Body of pancreas (tissue), 4 donors: ENCODE data around the gene RNF31. TPM values are rescaled to one million over a fixed set of nuclear protein-coding genes. Genes with fewer than 3 reads are reported as not detected.

ENCODE experiments used
- ATAC-seq: fragments of 150-250 bp; one replicate; pipeline ENCODE4 v1.9.1; 2016
- DNase-seq, 4 donors: peaks; one replicate each; pipeline ENCODE4 v3.0.0-alpha.2; 2019
- H3K27ac ChIP-seq, 4 donors: fragments of 200-600 bp; sonication (generic); 1 replicate in 3 of 4; 2 replicates in 1 of 4; pipeline versions ENCODE4 v1.5.1 to v1.6.1; 2016 to 2019; ENCODE audit warnings: mild to moderate bottlenecking in 1 of 4, mixed read lengths in 1 of 4, moderate library complexity in 1 of 4
- H3K27me3 ChIP-seq, 2 donors: fragments of 200-600 bp; sonication (generic); one replicate each; pipeline ENCODE4 v1.6.0; 2016; ENCODE audit warnings: mild to moderate bottlenecking in 1 of 2
- H3K36me3 ChIP-seq, 2 donors: fragments of 200-600 bp; sonication (generic); replicated peaks in 1 of 2; 2 replicates each; pipeline ENCODE4 v1.5.1; 2016; ENCODE audit warnings: low read depth in 2 of 2; ENCODE audit not compliant: insufficient read depth in 1 of 2
- H3K4me1 ChIP-seq: fragments of 200-600 bp; sonication (generic); one replicate; pipeline ENCODE4 v1.6.0; 2016
- H3K4me3 ChIP-seq, 2 donors: fragments of 200-600 bp; sonication (generic); 1 replicate in 1 of 2; 2 replicates in 1 of 2; pipeline ENCODE4 v1.5.1; 2016 to 2019
- H3K9me3 ChIP-seq, 3 donors: fragments of 200-600 bp; sonication (generic); 1 replicate in 2 of 3; 2 replicates in 1 of 3; pipeline ENCODE4 v1.5.1; 2016
- POLR2A ChIP-seq, 3 donors: fragments of 450-650 bp; IDR thresholded peaks; one replicate each; pipeline ENCODE4 v1.6.1; 2016; ENCODE audit warnings: antibody characterized with exemption in 3 of 3, mild to moderate bottlenecking in 2 of 3
- WGBS, 2 donors: methylation state at CpG; one replicate each; pipeline ENCODE4 v1.1.5; 2017; 5-methylcytosine and 5-hydroxymethylcytosine counted together
- intact Hi-C: fragments of 100-400 bp; cut with DNase I; formaldehyde crosslinking; loops from one replicate; pipeline ENCODE4 v1.15.1; 2023
- total RNA-seq, 2 donors: library from RNA; depleted of rRNA; stranded (reverse); fragments of >200 nt; gene quantifications; one replicate each; pipeline ENCODE4 v1.1.0, GENCODE V29; 2016
- TF ChIP-seq, protein P1 (sequence below), 7 experiments: fragments of 450-650 bp in 4 of 7; fragments of 200-600 bp in 3 of 7; sonication (generic) in 3 of 7; IDR thresholded peaks; one replicate each; pipeline ENCODE4 v1.5.1; 2016 to 2019; ENCODE audit warnings: antibody characterized with exemption in 7 of 7

The RNF31 gene
- total RNA-seq, 2 donors from 2014 or later, result 38.1 to 83.1 TPM

DNA sequence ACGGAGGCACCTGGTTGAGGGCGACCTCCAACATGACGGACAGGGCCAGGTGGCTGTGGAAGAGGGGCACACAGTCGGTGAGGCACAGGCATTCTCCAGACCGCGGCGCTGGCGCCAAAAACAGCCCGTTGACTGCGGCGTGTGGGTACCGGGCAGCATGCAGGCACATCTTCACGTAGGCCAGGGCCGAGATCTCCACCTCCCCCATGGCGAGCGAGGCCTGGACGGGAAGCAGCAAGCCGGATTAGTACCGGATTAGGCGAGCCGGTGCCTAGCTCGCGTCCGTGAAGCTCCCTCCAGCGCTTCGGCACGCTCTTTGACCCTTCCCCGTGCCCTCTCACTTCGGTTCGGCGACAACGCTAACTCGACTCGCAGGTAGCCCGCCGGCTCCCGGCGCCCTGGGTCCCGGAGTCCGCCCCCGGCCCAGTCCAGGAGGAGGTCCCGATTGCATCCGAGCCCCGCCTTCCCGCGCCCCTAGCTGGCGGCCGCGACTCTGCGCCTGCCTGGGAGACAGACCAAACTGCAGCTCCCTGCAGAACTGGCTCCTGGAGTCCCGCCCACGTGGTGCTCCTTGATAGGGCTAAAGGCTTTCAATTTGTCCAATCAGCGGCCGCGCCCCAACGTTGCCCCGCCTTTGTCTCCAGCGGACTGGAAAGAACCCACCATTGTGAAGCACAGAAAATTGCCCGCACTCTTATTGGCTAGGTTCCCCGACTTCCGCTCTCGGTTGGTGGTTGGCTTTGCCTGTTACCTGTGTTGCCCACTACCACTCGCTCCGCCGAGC, 6.0 kb upstream of the RNF31 start, which contains the start of gene EMC9:
Gene EMC9, minus strand, starts transcription at position 495 of the 784 bp plus-strand sequence. Its CDS starts 287 bp downstream, at position 208.
- H3K27me3 ChIP-seq, result no peaks in the 10 kb centered on the region
- H3K36me3 ChIP-seq, result peaks cover 0 to 11% of the 10 kb centered on the region in 2 donors
- WGBS, 2 donors, result 0% methylated on average over 6 to 64 of the region's 65 CpGs
- peaks cover 58% of the 10 kb centered on the region for H3K4me1 ChIP-seq
- intact Hi-C loops, result no loop called here
- TF ChIP-seq, protein P1, sequence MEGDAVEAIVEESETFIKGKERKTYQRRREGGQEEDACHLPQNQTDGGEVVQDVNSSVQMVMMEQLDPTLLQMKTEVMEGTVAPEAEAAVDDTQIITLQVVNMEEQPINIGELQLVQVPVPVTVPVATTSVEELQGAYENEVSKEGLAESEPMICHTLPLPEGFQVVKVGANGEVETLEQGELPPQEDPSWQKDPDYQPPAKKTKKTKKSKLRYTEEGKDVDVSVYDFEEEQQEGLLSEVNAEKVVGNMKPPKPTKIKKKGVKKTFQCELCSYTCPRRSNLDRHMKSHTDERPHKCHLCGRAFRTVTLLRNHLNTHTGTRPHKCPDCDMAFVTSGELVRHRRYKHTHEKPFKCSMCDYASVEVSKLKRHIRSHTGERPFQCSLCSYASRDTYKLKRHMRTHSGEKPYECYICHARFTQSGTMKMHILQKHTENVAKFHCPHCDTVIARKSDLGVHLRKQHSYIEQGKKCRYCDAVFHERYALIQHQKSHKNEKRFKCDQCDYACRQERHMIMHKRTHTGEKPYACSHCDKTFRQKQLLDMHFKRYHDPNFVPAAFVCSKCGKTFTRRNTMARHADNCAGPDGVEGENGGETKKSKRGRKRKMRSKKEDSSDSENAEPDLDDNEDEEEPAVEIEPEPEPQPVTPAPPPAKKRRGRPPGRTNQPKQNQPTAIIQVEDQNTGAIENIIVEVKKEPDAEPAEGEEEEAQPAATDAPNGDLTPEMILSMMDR (IDR thresholded peaks at IDR 0.05), result peak; percentile 48 to 88 (median 86)
- peak; percentile 74 to 85 (median 79) for TF ChIP-seq POLR2A (IDR thresholded peaks at IDR 0.05)
- peak within 1 kb of the TSS; percentile 54 to 55 for H3K4me3 ChIP-seq
- H3K27ac ChIP-seq, result peak within 1 kb of the TSS; percentile 75 to 90 (median 80)
- H3K9me3 ChIP-seq, result no peaks in the 10 kb centered on the region
- DNase-seq, result peak; percentile 100
- peak; percentile 92 for ATAC-seq

- WGBS, 2 donors, result 86 to 90% methylated on average over 2 of the region's 2 CpGs
- Histone ChIP-seq H3K4me3 (no peak overlapping the region), H3K9me3 (no peaks in the 10 kb centered on the region), H3K4me1 (peaks cover 48% of the 10 kb centered on the region), H3K36me3 (peaks cover 0 to 3% of the 10 kb centered on the region in 2 donors), H3K27ac (no peak overlapping the region), H3K27me3 (no peaks in the 10 kb centered on the region)
- DNase-seq, result no peak
- ATAC-seq, result no peak
- intact Hi-C loops, result no loop called here
- TF ChIP-seq POLR2A (IDR thresholded peaks at IDR 0.05), result no peak
- TF ChIP-seq, protein P1 (IDR thresholded peaks at IDR 0.05), result no peak
These were observed 3.8 kb upstream of the RNF31 start for GRCh38 chr14:24143511-24143910.

- DNase-seq, result no peak
- no peak overlapping the region for H3K27ac ChIP-seq
- TF ChIP-seq, protein P1 (IDR thresholded peaks at IDR 0.05), result no peak
- intact Hi-C loops, result no loop called here
- H3K27me3 ChIP-seq, result no peaks in the 10 kb centered on the region
- no peak for ATAC-seq
- no peaks in the 10 kb centered on the region for H3K36me3 ChIP-seq
- no peaks in the 10 kb centered on the region for H3K9me3 ChIP-seq
- 81 to 88% methylated on average over 1 of the region's 1 CpG for WGBS, 2 donors
- peaks cover 49% of the 10 kb centered on the region for H3K4me1 ChIP-seq
- H3K4me3 ChIP-seq, result no peak overlapping the region
These were observed 2.8 kb upstream of the RNF31 start for GRCh38 chr14:24144451-24144850.

GRCh38 chr14:24145219-24145618, 2.1 kb upstream of the RNF31 start:
- DNase-seq (no peak), ATAC-seq (no peak)
- Histone ChIP-seq H3K36me3 (peaks cover 0 to 6% of the 10 kb centered on the region in 2 donors), H3K4me3 (no peak overlapping the region), H3K4me1 (peaks cover 45% of the 10 kb centered on the region), H3K27me3 (no peaks in the 10 kb centered on the region), H3K9me3 (no peaks in the 10 kb centered on the region), H3K27ac (peak overlapping the region in 3 of 4 donors; percentile 78 to 87 (median 82))
- WGBS, 2 donors, result 83 to 89% methylated on average over 2 of the region's 2 CpGs
- intact Hi-C loops, result no loop called here
- no peak for TF ChIP-seq POLR2A (IDR thresholded peaks at IDR 0.05)
- TF ChIP-seq, protein P1 (IDR thresholded peaks at IDR 0.05), result no peak
